ENCODE measurements around the gene FCRL6. TPM values are rescaled to one million over a fixed set of nuclear protein-coding genes. Genes with fewer than 3 reads are reported as not detected.

FCRL6 gene
- total RNA-seq, 2 experiments from 2014 or later: 6.0 to 7.3 TPM

DNA sequence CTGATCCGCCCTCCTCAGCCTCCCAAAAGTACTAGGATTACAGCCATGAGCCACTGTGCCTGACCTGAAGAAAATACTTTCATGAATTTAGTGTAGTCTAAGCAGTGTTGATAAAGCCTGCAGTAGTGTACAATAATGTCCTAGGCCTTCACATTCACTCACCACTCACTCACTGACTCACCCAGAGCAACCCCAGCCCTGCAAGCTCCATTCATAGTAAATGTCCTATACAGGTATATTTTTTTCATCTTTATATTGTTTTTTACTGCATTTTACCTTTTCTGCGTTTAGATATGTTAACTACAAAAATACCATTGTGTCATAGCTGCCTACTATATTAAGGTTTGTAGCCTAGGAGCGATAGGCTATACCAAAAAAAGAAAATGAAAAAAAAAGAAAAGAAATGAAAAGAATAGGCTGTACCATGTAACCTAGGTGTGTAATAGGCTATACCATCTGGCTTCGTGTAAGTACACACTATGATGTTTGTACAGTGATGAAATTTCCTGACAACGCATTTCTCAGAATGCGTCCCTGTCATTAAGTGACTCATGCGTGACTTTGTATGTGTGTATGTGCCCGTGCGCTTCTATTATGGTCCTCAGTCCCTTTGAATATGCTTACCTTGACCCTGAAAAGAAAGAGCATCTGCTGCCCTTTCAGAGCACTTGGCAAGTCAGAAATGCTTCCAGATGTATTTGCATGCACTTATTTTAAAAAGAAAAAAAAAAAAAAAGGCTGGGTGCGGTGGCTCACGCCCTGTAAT is 15.3 kb downstream of the FCRL6 start:
- H3K27ac Mint-ChIP-seq: no peak overlapping the region
- H3K4me1 Mint-ChIP-seq: peaks cover 5% of the 10 kb centered on the region
- H3K36me3 Mint-ChIP-seq: no peaks in the 10 kb centered on the region
- ATAC-seq (ENCODE audit: low read depth) (no peak), DNase-seq (no peak)
- POLR2A ChIA-PET: interaction anchor here (0.7 kb wide), 1 partner anchor 25 kb away, joined by 6 read pairs; no protein-coding TSS in a partner anchor
- peaks cover 27% of the 10 kb centered on the region for H3K27me3 Mint-ChIP-seq
- no peaks in the 10 kb centered on the region for H3K9me3 Mint-ChIP-seq
- no peak overlapping the region for H3K4me3 Mint-ChIP-seq

DNA sequence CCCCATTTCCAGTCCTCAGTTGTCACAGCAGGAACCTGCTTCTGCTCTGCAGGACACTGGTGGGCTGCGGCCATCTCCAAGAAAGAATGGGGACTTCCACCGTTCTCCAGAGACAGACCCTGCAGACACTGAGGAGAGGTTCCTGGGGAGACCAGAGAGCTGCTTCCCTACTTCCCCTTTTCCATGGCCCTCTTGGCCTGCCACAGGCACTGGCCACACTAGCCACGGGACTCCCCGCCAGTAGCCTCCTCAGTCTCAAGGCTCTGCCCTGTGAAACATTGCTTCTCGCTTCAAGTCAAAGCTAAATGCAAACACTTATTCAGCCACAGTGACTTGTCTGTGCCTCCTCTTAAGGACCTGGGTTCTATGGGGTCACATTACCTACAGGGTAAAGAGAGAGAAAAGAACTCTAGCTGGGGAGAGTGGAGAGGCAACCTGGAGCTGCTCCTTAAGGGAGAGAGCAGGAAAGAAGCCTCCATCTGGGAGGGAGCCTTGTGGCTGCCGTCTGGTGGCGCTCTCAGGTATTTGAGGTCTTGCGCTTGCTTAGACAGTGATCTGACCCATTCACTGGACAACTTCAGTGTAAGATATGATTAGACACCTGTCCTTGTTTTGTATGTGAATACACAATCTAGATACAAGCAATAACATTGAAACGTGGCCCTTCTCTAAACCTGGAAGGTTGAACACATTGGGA is 19.2 kb downstream of the FCRL6 start:
- Mint-ChIP-seq H3K27ac (no peak overlapping the region), H3K36me3 (no peaks in the 10 kb centered on the region), H3K9me3 (no peaks in the 10 kb centered on the region), H3K4me1 (peaks cover 25% of the 10 kb centered on the region), H3K27me3 (peaks cover 49% of the 10 kb centered on the region), H3K4me3 (no peak overlapping the region)
- DNase-seq (no peak), ATAC-seq (ENCODE audit: low read depth) (no peak)
- POLR2A ChIA-PET: no interaction called here

- ATAC-seq (ENCODE audit: low read depth) (no peak), DNase-seq (no peak)
- Mint-ChIP-seq H3K27ac (no peak overlapping the region), H3K36me3 (peaks cover 6% of the 10 kb centered on the region), H3K4me1 (peaks cover 46% of the 10 kb centered on the region), H3K4me3 (no peak overlapping the region), H3K9me3 (peaks cover 4% of the 10 kb centered on the region), H3K27me3 (peaks cover 49% of the 10 kb centered on the region)
- POLR2A ChIA-PET: no interaction called here
Observed at GRCh38 chr1:159823406-159823805, 21.2 kb downstream of the FCRL6 start.

GRCh38 chr1:159825564-159825963 is 23.4 kb downstream of the FCRL6 start:
- Mint-ChIP-seq H3K4me1 (peaks cover 53% of the 10 kb centered on the region), H3K27ac (peak overlapping the region; percentile 63), H3K4me3 (peak overlapping the region; percentile 36), H3K36me3 (peaks cover 12% of the 10 kb centered on the region), H3K9me3 (peaks cover 6% of the 10 kb centered on the region), H3K27me3 (peaks cover 56% of the 10 kb centered on the region)
- ATAC-seq (ENCODE audit: low read depth) (peak; percentile 7), DNase-seq (no peak)
- POLR2A ChIA-PET: interaction anchor here (0.7 to 3.6 kb wide), 3 partner anchors 26 to 98 kb away, joined by 3 to 24 read pairs (median 5); partner anchors contain the start of gene TAGLN2

GRCh38 chr1:159826441-159827101 is 24.4 kb downstream of the FCRL6 start, which contains the start of gene SLAMF8:
Gene SLAMF8 (plus strand): TSS chr1:159826873. CDS start chr1:159826899, 26 bp downstream.
- Mint-ChIP-seq H3K4me1 (peaks cover 52% of the 10 kb centered on the region), H3K36me3 (peaks cover 12% of the 10 kb centered on the region), H3K9me3 (peaks cover 6% of the 10 kb centered on the region), H3K4me3 (peak within 1 kb of the TSS; percentile 36), H3K27ac (peak within 1 kb of the TSS; percentile 53), H3K27me3 (peaks cover 55% of the 10 kb centered on the region)
- peak; percentile 72 for DNase-seq
- peak; percentile 85 for ATAC-seq (ENCODE audit: low read depth)
- POLR2A ChIA-PET: interaction anchor here (1.7 to 3.6 kb wide), 2 partner anchors 28 to 97 kb away, joined by 5 to 24 read pairs; partner anchors contain the start of gene TAGLN2

- peaks cover 6% of the 10 kb centered on the region for H3K9me3 Mint-ChIP-seq
- ATAC-seq (ENCODE audit: low read depth): no peak
Observed at GRCh38 chr1:159827102-159827490, 24.9 kb downstream of the FCRL6 start.

DNA sequence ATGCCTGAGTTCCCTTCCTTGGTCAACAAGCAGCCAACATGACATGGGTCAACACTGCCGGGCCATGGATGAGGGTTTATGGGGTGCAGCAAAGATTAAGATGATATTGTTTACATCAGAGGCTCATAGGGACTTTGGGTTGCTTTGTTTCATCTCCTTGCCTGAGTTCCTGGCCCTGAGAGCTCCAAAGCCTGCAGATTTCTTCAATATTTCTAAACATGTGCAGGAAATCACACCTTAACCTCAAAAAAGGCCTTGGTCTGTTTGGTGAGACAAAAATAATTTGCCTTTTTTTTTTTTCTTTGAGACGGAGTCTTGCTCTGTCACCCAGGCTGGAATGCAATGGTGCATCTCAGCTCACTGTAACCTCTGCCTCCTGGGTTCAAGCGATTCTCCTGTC is 25.4 kb downstream of the FCRL6 start:
- Mint-ChIP-seq H3K9me3 (peaks cover 6% of the 10 kb centered on the region), H3K4me3 (peak overlapping the region; percentile 36), H3K27ac (peak overlapping the region; percentile 53), H3K36me3 (peaks cover 12% of the 10 kb centered on the region), H3K4me1 (peaks cover 52% of the 10 kb centered on the region), H3K27me3 (peaks cover 51% of the 10 kb centered on the region)
- DNase-seq (no peak), ATAC-seq (ENCODE audit: low read depth) (peak; percentile 11)
- POLR2A ChIA-PET: interaction anchor here (0.7 to 3.6 kb wide), 4 partner anchors 27 to 327 kb away, joined by 3 to 24 read pairs (median 4); partner anchors contain the start of gene TAGLN2

More at GRCh38 chr1:159827102-159827490, 24.9 kb downstream of the FCRL6 start:
- POLR2A ChIA-PET: interaction anchor here (0.7 to 3.6 kb wide), 4 partner anchors 27 to 327 kb away, joined by 3 to 24 read pairs (median 4); partner anchors contain the start of gene TAGLN2
- DNase-seq: no peak
- Mint-ChIP-seq H3K4me1 (peaks cover 52% of the 10 kb centered on the region), H3K36me3 (peaks cover 12% of the 10 kb centered on the region), H3K27ac (peak overlapping the region; percentile 53), H3K4me3 (peak overlapping the region; percentile 36), H3K27me3 (peaks cover 56% of the 10 kb centered on the region)

DNA sequence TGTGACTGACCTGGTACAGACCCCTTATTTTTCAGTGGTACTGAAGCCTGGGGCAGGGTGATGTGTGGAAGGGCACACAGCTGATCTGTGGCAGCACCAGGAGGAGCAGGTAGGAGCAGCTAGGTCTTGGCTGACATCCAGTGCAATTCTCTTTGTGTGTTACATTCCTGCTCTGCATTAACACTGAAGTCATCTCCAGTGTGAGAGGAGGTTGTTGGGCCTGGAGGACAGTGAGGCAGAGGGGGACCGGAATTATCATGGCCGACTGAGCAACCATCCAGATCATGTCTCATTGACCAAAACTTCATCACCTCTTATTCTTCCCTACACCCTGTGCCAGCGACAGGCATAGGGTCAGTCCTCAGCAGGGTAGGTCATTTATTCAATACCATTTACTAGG is 26.0 kb downstream of the FCRL6 start:
- Mint-ChIP-seq H3K27ac (no peak overlapping the region), H3K4me3 (peak overlapping the region; percentile 36), H3K36me3 (peaks cover 12% of the 10 kb centered on the region), H3K9me3 (peaks cover 6% of the 10 kb centered on the region), H3K4me1 (peaks cover 50% of the 10 kb centered on the region), H3K27me3 (peaks cover 46% of the 10 kb centered on the region)
- ATAC-seq (ENCODE audit: low read depth): no peak
- POLR2A ChIA-PET: interaction anchor here (3.6 kb wide), 1 partner anchor 96 kb away, joined by 24 read pairs; the partner anchor contains the start of gene TAGLN2
- DNase-seq: no peak

GRCh38 chr1:159828581-159829272 is 26.6 kb downstream of the FCRL6 start:
- no peak for ATAC-seq (ENCODE audit: low read depth)
- peak overlapping the region; percentile 10 for H3K27ac Mint-ChIP-seq
- H3K27me3 Mint-ChIP-seq: peaks cover 42% of the 10 kb centered on the region

GRCh38 chr1:159829273-159829634 is 27.1 kb downstream of the FCRL6 start:
- peak overlapping the region; percentile 10 for H3K27ac Mint-ChIP-seq

More at GRCh38 chr1:159828581-159829272, 26.6 kb downstream of the FCRL6 start:
- no peak for DNase-seq
- Mint-ChIP-seq H3K4me3 (peak overlapping the region; percentile 5), H3K4me1 (peaks cover 50% of the 10 kb centered on the region), H3K9me3 (peaks cover 6% of the 10 kb centered on the region), H3K36me3 (peaks cover 12% of the 10 kb centered on the region)
- POLR2A ChIA-PET: no interaction called here

DNA sequence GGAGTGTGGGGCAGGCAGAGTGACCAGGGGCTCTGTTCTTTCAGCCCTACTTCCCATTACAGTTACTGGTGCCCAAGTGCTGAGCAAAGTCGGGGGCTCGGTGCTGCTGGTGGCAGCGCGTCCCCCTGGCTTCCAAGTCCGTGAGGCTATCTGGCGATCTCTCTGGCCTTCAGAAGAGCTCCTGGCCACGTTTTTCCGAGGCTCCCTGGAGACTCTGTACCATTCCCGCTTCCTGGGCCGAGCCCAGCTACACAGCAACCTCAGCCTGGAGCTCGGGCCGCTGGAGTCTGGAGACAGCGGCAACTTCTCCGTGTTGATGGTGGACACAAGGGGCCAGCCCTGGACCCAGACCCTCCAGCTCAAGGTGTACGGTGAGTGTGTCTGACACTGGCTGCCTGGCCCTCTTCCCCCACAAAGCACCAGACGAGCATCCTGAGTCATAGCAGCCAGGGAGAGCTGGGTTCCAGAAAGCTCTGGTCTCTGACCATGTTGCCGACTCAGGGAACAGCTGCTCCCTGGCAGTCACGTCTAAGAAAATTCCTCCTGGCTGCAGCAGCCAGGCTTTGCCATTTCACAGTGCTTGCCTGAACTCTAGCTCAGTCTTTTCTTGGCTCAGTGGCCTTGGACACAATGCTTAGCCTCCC is 27.8 kb downstream of the FCRL6 start:
- Mint-ChIP-seq H3K4me1 (peaks cover 41% of the 10 kb centered on the region), H3K4me3 (no peak overlapping the region), H3K9me3 (peaks cover 6% of the 10 kb centered on the region), H3K27ac (no peak overlapping the region), H3K36me3 (peaks cover 12% of the 10 kb centered on the region), H3K27me3 (peaks cover 33% of the 10 kb centered on the region)
- POLR2A ChIA-PET: no interaction called here
- no peak for ATAC-seq (ENCODE audit: low read depth)
- no peak for DNase-seq

More at GRCh38 chr1:159829273-159829634, 27.1 kb downstream of the FCRL6 start:
- POLR2A ChIA-PET: no interaction called here
- no peak for DNase-seq
- Mint-ChIP-seq H3K4me1 (peaks cover 48% of the 10 kb centered on the region), H3K27me3 (peaks cover 36% of the 10 kb centered on the region), H3K4me3 (no peak overlapping the region), H3K9me3 (peaks cover 6% of the 10 kb centered on the region), H3K36me3 (peaks cover 12% of the 10 kb centered on the region)
- ATAC-seq (ENCODE audit: low read depth): no peak

GRCh38 chr1:159830722-159831121 is 28.6 kb downstream of the FCRL6 start:
- POLR2A ChIA-PET: no interaction called here
- ATAC-seq (ENCODE audit: low read depth): no peak
- no peak overlapping the region for H3K27ac Mint-ChIP-seq

More at GRCh38 chr1:159830722-159831121, 28.6 kb downstream of the FCRL6 start:
- Mint-ChIP-seq H3K4me1 (peaks cover 34% of the 10 kb centered on the region), H3K9me3 (peaks cover 6% of the 10 kb centered on the region), H3K4me3 (no peak overlapping the region), H3K27me3 (peaks cover 26% of the 10 kb centered on the region), H3K36me3 (peaks cover 12% of the 10 kb centered on the region)
- no peak for DNase-seq
